ENCODE measurements around the gene FAM174B. TPM values are rescaled to one million over a fixed set of nuclear protein-coding genes. Genes with fewer than 3 reads are reported as not detected.

FAM174B gene
- total RNA-seq, 2 experiments from 2014 or later = 3.4 to 3.6 TPM

- no peak for DNase-seq
- POLR2A ChIA-PET = no interaction called here
- H3K36me3 Mint-ChIP-seq (ENCODE audit: low read depth) = no peaks in the 10 kb centered on the region
Measured at GRCh38 chr15:92665100-92665555, 9.6 kb upstream of the FAM174B start.

DNA sequence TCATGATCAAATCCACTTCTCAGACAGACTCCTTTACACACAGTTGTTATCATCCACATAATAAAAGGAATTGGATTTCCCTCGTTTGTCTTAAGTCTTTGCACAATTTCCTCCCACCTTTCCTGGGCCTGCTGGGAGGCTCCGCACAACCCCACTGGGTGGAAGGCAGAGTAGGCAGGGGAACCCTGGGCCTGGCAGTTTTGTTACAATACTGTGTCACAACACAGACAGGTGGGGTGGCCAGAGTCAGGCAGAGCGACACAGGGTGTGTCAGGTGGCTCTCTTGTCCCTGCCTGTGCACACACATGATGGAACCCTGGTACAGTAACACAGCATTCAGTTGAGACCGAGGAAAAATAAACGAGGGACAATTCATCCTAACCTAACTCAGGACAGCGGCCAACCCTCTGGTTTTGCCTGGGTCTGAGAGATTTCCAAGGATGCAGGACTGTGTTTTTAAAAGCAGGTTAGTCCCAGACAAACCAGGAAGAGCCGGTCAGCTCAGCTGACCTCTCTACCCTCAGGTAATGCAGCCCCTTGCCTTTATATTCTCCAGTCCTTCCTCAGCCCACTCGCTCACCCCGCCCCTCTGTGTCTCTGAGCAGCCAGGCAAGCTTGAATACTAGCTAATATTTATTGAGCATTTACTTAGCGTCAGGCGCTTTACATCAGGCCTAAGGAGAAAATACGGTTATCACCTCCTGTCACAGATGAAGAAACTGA, 8.8 kb upstream of the FAM174B start:
- Histone ChIP-seq H3K9me3 (ENCODE audit: control insufficient read depth in 1 of 2, insufficient read depth in 1 of 2, low read length in 2 of 2) (no peaks in the 10 kb centered on the region), H3K27me3 (ENCODE audit: control insufficient read depth in 1 of 2, insufficient read depth in 2 of 2, low read length in 2 of 2) (peaks cover 2 to 4% of the 10 kb centered on the region in 2 experiments), H3K36me3 (ENCODE audit: insufficient read depth, low read length) (no peaks in the 10 kb centered on the region), H3K4me1 (ENCODE audit: insufficient read depth, low read length) (no peaks in the 10 kb centered on the region), H3K27ac (ENCODE audit: low read depth in 1 of 2, low read length in 2 of 2) (no peak overlapping the region), H3K4me3 (ENCODE audit: low read length) (no peak overlapping the region)
- Mint-ChIP-seq H3K9me3 (no peaks in the 10 kb centered on the region), H3K36me3 (ENCODE audit: low read depth) (no peaks in the 10 kb centered on the region), H3K4me3 (no peak overlapping the region), H3K27ac (no peak overlapping the region), H3K27me3 (no peaks in the 10 kb centered on the region), H3K4me1 (ENCODE audit: low read depth) (no peaks in the 10 kb centered on the region)
- TF ChIP-seq, protein P1, sequence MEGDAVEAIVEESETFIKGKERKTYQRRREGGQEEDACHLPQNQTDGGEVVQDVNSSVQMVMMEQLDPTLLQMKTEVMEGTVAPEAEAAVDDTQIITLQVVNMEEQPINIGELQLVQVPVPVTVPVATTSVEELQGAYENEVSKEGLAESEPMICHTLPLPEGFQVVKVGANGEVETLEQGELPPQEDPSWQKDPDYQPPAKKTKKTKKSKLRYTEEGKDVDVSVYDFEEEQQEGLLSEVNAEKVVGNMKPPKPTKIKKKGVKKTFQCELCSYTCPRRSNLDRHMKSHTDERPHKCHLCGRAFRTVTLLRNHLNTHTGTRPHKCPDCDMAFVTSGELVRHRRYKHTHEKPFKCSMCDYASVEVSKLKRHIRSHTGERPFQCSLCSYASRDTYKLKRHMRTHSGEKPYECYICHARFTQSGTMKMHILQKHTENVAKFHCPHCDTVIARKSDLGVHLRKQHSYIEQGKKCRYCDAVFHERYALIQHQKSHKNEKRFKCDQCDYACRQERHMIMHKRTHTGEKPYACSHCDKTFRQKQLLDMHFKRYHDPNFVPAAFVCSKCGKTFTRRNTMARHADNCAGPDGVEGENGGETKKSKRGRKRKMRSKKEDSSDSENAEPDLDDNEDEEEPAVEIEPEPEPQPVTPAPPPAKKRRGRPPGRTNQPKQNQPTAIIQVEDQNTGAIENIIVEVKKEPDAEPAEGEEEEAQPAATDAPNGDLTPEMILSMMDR (IDR thresholded peaks at IDR 0.05) = no peak
- no peak for DNase-seq
- POLR2A ChIA-PET = no interaction called here
- CTCF ChIA-PET = no interaction called here
- ATAC-seq (ENCODE audit: poor library complexity) = no peak
- intact Hi-C loops (cut with DNase I, micrococcal nuclease) = no loop called here

More at GRCh38 chr15:92665100-92665555, 9.6 kb upstream of the FAM174B start:
- intact Hi-C loops (cut with DNase I, micrococcal nuclease) = no loop called here
- TF ChIP-seq, protein P1 (IDR thresholded peaks at IDR 0.05) = no peak
- Histone ChIP-seq H3K4me1 (ENCODE audit: insufficient read depth, low read length) (no peaks in the 10 kb centered on the region), H3K9me3 (ENCODE audit: control insufficient read depth in 1 of 2, insufficient read depth in 1 of 2, low read length in 2 of 2) (no peaks in the 10 kb centered on the region), H3K4me3 (ENCODE audit: low read length) (no peak overlapping the region), H3K36me3 (ENCODE audit: insufficient read depth, low read length) (no peaks in the 10 kb centered on the region), H3K27ac (ENCODE audit: low read depth in 1 of 2, low read length in 2 of 2) (no peak overlapping the region), H3K27me3 (ENCODE audit: control insufficient read depth in 1 of 2, insufficient read depth in 2 of 2, low read length in 2 of 2) (peaks cover 2 to 4% of the 10 kb centered on the region in 2 experiments)
- Mint-ChIP-seq H3K9me3 (no peaks in the 10 kb centered on the region), H3K4me1 (ENCODE audit: low read depth) (no peaks in the 10 kb centered on the region), H3K27me3 (no peaks in the 10 kb centered on the region), H3K4me3 (no peak overlapping the region), H3K27ac (no peak overlapping the region)
- ATAC-seq (ENCODE audit: poor library complexity) = no peak
- CTCF ChIA-PET = no interaction called here

DNA sequence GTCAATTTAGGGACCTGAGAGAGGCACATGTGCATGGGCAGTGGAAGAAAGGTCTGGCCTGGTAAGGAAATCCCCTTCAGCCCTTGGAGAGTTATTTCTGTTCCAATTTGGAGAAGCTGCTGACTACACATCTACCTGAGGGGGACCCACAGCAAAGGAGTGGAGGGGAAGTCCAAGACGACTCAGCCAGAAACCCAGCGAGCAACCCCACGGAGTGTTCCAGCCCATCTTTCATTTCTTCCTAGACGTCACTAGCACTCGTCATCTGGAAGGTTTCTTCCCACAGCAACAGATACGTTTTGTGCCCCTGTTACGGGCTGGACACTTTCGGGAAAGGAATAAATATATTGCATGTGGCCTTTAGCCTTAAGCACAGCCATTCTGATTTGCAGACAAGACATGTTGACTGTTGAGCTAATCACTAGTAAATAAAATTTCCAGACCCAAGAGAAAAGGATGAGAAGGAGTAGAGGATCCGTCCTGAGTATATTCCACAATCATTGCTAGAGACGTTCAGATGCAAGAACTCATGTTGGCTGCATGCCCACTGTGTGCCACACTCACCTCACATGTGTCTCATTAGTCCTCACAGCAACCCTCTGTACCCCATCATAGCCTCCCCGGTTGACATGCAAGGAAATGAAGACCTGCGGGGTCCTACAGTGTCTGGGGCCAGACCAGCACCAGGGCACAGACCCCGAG, 7.8 kb upstream of the FAM174B start:
- Histone ChIP-seq H3K4me3 (ENCODE audit: low read length) (no peak overlapping the region), H3K27me3 (ENCODE audit: control insufficient read depth in 1 of 2, insufficient read depth in 2 of 2, low read length in 2 of 2) (peaks cover under 1 to 2% of the 10 kb centered on the region in 2 experiments), H3K27ac (ENCODE audit: low read depth in 1 of 2, low read length in 2 of 2) (no peak overlapping the region), H3K36me3 (ENCODE audit: insufficient read depth, low read length) (no peaks in the 10 kb centered on the region), H3K4me1 (ENCODE audit: insufficient read depth, low read length) (no peaks in the 10 kb centered on the region), H3K9me3 (ENCODE audit: control insufficient read depth in 1 of 2, insufficient read depth in 1 of 2, low read length in 2 of 2) (no peaks in the 10 kb centered on the region)
- TF ChIP-seq, protein P1 (IDR thresholded peaks at IDR 0.05) = no peak
- no peak for ATAC-seq (ENCODE audit: poor library complexity)
- no peak for DNase-seq
- Mint-ChIP-seq H3K4me3 (no peak overlapping the region), H3K27me3 (no peaks in the 10 kb centered on the region), H3K27ac (no peak overlapping the region), H3K4me1 (ENCODE audit: low read depth) (no peaks in the 10 kb centered on the region), H3K36me3 (ENCODE audit: low read depth) (no peaks in the 10 kb centered on the region), H3K9me3 (no peaks in the 10 kb centered on the region)
- intact Hi-C loops (cut with DNase I, micrococcal nuclease) = no loop called here
- ChIA-PET POLR2A (no interaction called here), CTCF (interaction anchor here (0.7 kb wide), 1 partner anchor 11 kb away, joined by 4 read pairs; no protein-coding TSS in a partner anchor)

Data from CD4-positive, alpha-beta T cell (primary cell).